ENCODE data around the gene STRA6.

Gene STRA6

GRCh38 chr15:74226761-74227540 lies 24.4 kb upstream of the STRA6 start:
- DNase-seq: no peak

GRCh38 chr15:74225928-74226327 lies 23.3 kb upstream of the STRA6 start:
- no peak for DNase-seq

DNA sequence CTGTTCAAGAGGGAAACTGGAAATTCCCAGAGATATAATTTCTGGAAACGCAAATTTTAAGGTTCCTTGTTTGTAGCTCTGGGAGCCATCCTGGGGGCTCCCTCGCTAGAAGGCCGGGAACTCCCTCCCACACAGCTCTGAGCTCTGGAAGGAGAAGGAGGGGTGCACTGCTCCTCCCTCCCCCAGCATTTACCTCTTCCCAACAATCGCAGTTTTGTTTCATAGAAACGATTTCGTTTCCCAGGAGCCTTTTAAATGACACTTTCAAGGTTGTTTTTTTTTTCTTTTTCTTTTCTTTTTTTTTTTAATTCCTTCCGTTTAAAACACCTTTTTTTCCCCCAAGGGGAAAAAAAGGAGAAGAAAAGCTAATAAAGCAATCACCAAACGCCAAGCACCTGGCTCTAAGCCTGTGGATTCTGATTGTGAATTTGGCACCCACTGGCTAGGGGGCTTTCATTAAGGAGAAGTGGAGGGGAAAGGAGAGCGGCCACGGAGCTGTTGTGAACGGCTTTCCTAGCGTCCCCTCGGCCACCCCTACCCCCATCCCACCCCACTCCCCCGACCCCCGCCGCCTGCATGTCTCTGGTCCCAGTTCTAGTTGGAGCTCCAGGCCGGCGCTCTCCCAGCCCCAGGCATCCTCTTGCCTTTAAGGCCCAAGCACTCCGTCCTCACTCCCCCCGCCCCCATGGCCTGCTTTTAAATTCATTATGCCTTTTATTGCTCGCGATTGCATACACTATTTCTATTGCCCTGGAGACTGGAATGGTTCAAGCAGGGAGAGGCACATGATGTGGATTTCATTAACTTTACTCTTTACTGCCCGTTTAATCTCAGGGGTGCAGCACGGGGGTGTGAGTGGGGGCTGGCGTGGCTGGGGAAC lies 19.9 kb upstream of the STRA6 start:
- DNase-seq: no peak

GRCh38 chr15:74221399-74222239 lies 19.0 kb upstream of the STRA6 start:
- no peak for DNase-seq

- DNase-seq: no peak
Measured at GRCh38 chr15:74220475-74221248, 18.1 kb upstream of the STRA6 start.

GRCh38 chr15:74217907-74218885 lies 15.6 kb upstream of the STRA6 start:
- no peak for DNase-seq

DNA sequence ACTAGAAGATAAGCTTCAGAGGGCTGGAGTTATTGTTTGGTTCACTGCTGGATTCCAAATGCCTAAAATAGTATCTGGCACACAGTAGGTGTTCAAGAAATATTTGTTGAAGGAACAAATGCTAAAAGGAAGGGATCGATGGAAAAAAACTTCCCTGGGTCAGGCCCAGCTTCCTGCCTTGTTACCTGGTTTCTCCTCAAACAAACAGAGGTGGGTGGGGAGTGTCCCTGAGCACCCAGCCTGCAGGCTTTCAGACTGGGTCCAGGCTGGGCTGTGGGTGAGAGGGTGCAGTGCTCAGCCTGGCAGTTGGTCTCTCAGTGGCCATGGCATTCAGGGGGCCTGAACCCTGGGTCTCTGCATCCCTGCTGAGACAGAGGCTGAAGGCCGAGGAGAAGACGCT lies 14.4 kb upstream of the STRA6 start:
- DNase-seq: no peak

DNA sequence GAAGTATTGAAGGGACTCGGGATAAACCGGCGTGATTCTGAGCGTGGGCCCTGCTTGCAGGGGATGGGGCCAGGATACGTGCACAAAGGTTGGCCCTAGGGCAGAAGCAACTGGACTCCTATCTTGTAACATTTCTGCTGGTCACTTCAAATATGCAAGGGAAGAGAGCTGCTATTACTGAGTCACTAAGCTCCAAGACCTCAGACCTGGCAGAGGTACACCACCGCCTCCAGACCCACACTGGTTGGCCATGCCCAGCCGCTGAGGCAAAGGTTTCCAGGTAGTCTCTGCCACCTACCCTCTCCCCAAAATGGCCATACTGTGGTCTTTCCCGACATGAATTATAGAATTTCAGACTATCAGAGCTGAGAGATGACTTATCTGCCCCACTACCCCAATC lies 13.4 kb upstream of the STRA6 start:
- no peak for DNase-seq

- no peak for DNase-seq
Measured at GRCh38 chr15:74214324-74215021, 11.9 kb upstream of the STRA6 start.

DNA sequence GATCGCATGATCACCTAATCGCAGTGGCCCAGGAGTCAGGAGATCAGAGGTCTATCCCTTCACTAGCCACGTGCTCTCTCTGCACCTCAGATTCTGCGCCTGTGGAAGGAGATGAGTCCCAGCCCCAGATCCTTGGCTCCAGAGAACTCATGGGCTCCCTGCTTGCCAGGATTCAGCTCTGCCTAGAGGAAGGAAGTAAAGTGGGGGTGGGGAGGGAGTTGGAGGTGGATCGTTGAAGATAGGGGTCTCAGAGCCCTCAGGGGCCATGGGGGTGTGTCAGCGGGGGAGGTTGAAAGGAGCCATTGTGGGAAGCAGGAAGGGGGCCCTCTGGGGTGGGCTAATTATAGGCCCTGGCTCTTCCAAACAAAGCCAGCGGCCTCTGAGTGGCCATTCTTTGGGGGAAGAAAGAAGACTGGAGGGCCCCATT lies 11.3 kb upstream of the STRA6 start:
- DNase-seq: no peak

DNA sequence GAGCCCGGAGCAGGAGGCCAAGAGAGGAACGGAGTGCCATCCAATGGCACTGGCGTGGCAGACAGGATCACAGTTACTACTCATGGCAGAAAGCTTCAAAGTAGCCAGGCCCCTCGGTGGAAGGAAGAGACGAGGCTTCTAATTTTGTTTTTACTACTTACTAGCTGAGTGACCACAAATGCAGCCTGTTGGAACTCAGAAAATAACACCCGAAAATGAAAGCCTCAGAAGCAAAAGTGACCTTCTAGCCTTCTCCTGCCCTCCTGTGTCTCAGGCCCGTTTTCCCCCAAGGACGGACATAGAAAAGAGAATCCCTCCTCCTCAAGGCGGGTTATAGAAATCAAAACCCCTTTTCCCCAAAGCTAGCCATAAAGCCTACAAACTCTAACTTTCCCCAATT lies 9.9 kb upstream of the STRA6 start:
- DNase-seq: no peak

- DNase-seq: no peak
Measured at GRCh38 chr15:74211656-74212055, 9.1 kb upstream of the STRA6 start.

DNA sequence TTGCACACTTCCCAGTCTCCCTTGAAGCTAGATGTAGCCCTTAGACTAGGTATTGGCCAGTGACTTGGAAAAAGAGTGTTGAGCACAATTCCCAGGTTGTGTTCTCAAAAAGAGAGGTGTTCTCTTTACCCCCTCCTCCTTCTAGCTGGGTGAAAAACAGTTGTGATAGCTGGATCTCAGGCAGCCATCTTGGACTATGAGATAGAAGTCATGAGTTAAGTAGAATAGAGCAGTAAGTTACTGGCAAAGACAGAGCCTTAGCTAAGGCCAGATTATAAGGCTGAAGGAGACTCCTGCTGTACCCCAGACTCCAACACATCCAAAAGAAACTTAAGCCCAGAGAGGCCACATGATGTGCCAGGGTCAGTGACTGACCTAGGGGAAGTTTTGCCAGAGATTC lies 8.1 kb upstream of the STRA6 start:
- no peak for DNase-seq

DNA sequence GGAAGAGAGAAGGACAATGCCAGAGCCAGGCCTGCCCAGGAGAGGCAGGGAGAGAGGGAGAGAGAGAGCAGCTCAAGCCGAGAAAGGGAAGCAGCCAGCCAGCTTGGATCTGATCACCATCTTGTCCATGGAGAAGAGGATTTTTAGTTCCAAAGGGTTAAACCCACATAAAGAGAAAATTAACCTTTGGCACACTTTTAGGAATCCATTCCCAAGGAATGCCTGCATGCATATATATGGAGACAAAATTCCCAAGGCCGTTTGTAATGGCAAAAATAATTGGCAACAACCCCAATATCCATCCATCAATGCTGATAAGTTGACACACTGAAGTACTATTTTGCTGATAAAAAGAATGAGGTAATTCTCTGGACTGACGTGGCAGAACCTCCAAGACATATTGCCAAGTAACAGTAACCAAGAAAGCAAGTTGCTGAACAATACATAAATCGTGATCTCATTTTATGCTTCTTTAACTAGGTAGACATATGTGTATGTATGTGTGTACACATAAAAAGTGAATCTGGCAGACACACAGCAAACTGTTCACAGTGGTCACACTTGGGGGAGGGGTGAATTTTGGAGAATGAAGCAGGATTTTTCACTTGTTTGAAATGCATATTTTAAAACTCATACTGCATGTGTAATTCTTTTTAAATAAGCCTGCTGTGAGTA lies 7.5 kb upstream of the STRA6 start:
- DNase-seq: no peak

DNA sequence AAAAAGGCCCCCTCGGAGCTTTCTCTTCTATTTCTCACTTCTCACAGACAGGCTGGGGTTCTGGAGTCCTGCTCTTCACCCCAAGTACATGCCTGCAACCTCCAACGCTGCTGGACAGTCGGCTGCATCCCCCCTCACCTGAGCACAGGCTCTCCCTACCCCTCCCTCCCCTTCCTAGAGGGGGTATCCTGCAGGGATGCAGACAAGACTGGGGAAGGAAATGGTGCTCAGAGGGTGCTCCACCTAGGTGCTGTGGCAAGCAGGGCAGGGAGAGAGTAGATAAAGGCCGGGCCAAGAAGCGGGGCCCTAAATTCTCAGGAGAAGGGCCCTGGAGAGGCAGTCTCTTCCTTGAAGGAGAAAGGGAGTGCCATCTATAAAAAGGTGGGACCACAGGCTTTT lies 7.0 kb upstream of the STRA6 start:
- no peak for DNase-seq

- DNase-seq: no peak
Measured at GRCh38 chr15:74208901-74209559, 6.4 kb upstream of the STRA6 start.

GRCh38 chr15:74208496-74208895 lies 5.9 kb upstream of the STRA6 start:
- no peak for DNase-seq

- DNase-seq: no peak
Measured at GRCh38 chr15:74207652-74208440, 5.3 kb upstream of the STRA6 start.

Data from activated CD4-positive, CD25-positive, alpha-beta regulatory T cell (primary cell).